ENCODE measurements around the gene SHISA2.

Gene SHISA2

DNA sequence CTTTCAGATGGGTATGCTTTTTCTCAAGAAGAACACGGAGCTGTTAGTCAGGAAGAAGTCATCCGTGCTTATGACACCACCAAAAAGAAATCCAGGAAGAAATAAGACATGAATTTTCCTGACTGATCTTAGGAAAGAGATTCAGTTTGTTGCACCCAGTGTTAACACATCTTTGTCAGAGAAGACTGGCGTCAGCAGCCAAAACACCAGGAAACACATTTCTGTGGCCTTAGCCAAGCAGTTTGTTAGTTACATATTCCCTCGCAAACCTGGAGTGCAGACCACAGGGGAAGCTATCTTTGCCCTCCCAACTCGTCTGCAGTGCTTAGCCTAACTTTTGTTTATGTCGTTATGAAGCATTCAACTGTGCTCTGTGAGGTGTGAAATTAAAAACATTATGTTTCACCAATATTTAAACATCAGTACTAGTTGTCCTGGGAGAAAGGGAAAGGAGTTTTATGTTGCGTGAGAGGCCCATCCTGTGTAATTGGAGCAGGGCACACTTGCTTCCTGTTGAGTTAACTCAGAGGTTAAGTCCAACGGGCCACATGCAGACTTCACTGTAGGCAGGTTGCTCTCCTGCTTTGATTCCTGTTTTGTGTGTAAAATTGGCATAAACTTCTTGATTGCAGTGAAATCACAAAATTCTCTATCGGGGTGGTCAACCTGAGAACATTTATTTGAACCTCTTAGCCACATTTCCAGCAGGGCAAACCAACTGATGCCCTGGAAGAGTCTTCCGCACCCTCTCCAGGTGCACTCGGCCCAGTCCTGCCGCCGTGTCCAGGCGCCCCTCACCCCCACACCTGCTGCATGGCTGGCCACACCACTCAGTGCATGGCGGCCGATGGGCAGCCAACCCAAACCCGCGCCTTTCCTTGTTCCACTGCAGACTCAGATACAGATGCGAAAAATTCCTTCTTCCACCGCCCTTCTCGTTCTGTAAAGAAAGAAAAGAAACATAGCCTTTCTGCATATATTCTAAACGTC is 31.6 kb downstream of the SHISA2 start:
- TF ChIP-seq, protein P1, sequence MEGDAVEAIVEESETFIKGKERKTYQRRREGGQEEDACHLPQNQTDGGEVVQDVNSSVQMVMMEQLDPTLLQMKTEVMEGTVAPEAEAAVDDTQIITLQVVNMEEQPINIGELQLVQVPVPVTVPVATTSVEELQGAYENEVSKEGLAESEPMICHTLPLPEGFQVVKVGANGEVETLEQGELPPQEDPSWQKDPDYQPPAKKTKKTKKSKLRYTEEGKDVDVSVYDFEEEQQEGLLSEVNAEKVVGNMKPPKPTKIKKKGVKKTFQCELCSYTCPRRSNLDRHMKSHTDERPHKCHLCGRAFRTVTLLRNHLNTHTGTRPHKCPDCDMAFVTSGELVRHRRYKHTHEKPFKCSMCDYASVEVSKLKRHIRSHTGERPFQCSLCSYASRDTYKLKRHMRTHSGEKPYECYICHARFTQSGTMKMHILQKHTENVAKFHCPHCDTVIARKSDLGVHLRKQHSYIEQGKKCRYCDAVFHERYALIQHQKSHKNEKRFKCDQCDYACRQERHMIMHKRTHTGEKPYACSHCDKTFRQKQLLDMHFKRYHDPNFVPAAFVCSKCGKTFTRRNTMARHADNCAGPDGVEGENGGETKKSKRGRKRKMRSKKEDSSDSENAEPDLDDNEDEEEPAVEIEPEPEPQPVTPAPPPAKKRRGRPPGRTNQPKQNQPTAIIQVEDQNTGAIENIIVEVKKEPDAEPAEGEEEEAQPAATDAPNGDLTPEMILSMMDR (IDR thresholded peaks at IDR 0.05; ENCODE audit: low read depth, low read length) = no peak
- Histone ChIP-seq H3K9me3 (ENCODE audit: severe bottlenecking) (no peaks in the 10 kb centered on the region), H3K27me3 (ENCODE audit: insufficient read depth, low read depth, severe bottlenecking) (no peaks in the 10 kb centered on the region), H3K36me3 (no peaks in the 10 kb centered on the region), H3K4me3 (ENCODE audit: low read depth, low read length) (no peak overlapping the region), H3K27ac (no peak overlapping the region)
- DNase-seq = no peak

DNA sequence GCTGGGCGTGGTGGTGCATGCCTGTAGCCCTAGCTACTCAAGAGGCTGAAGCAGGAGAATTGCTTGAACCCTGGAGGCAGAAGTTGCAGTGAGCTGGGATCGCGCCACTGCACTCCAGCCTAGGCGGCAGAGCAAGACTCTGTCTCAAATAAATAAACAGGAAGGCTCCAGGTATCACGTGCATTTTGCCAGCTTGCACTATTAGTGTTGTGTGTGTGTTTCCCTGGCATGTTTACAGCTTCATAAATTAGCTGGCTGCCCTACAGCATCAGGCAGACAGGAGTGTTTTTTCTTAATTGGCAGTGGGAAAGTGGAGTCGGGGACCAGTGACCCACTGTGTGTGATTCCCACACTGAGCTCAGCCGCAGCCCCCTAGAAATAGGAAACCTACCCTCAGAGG is 32.6 kb downstream of the SHISA2 start:
- TF ChIP-seq, protein P1 (IDR thresholded peaks at IDR 0.05; ENCODE audit: low read depth, low read length) = no peak
- no peak for DNase-seq
- H3K36me3 ChIP-seq = no peaks in the 10 kb centered on the region
- no peaks in the 10 kb centered on the region for H3K27me3 ChIP-seq (ENCODE audit: insufficient read depth, low read depth, severe bottlenecking)
- H3K27ac ChIP-seq = no peak overlapping the region
- no peak overlapping the region for H3K4me3 ChIP-seq (ENCODE audit: low read depth, low read length)
- H3K9me3 ChIP-seq (ENCODE audit: severe bottlenecking) = no peaks in the 10 kb centered on the region

DNA sequence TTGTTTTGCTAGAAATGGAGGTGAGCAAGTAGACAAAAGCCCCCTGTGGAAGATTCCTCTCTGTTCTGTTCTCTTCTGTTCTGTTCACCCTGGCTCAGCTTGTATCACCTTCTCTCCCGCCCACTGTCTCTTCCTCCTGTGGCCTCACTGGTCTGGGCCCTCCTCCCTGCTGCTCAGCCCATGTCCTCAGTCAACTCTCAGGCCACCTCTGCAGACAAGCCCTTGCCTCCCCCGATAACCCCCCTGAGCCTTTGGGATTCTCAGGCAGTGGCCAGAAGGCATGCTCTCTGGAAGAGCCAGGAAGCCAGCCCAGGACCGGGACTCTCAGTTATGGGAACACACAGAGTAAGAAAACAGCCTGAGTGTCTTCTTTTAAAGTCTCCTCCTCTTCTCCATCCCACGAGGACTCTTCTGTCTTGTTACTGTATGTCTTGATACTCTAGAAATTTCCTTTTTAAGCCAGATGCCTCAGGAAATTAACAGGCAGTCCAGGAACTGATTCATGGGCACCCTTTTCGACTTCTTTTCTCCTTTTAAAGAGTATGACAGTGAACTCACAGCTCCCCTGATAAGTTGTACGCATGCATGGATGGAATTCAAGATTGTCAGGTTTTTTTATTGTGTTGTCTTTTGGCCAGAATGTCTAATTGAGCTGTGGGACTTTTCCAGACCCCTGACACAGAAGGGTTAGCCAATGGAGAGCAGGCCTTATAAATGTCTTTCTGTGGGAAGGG is 33.7 kb downstream of the SHISA2 start:
- H3K9me3 ChIP-seq (ENCODE audit: severe bottlenecking) = no peaks in the 10 kb centered on the region
- H3K36me3 ChIP-seq = no peaks in the 10 kb centered on the region
- H3K4me3 ChIP-seq (ENCODE audit: low read depth, low read length) = no peak overlapping the region
- no peak overlapping the region for H3K27ac ChIP-seq
- H3K27me3 ChIP-seq (ENCODE audit: insufficient read depth, low read depth, severe bottlenecking) = no peaks in the 10 kb centered on the region
- peak; percentile 50 for DNase-seq
- TF ChIP-seq, protein P1 (IDR thresholded peaks at IDR 0.05; ENCODE audit: low read depth, low read length) = no peak

DNA sequence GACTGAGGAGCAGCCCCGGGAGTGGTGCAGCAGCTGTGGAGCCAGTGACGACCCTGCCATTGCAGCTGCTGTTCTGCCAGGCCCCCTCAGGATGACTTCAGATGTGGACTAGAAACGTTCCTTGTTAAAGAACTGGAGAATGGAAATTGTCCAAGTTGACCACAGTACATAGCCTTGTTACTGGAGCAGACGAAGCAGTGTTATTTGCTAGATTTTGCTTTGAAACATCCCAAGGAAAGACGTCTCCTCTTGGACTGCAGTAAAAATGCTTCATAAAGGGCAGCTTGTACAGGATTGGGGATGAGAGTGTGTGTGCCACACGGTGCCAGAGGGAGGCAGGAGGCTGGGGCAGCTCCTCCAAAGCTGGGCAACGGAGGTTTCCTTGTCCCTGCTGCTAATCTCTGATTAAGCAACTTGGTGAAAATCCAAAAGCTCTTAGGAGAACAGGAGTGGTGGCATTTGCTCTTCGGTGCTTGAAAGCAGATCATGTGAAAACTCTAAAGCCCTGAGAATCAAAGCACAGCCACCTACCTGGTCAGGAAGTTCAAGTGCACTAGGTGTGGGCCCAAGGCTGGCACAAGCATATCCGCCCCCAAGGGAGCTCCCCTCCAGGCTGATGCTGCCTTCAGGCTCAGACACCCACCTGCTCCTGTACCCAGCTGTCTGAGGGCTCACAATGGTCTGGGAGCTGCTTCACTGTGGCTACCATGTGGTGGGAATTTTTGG is 34.5 kb downstream of the SHISA2 start:
- Histone ChIP-seq H3K4me3 (ENCODE audit: low read depth, low read length) (no peak overlapping the region), H3K27me3 (ENCODE audit: insufficient read depth, low read depth, severe bottlenecking) (no peaks in the 10 kb centered on the region), H3K36me3 (no peaks in the 10 kb centered on the region), H3K27ac (no peak overlapping the region), H3K9me3 (ENCODE audit: severe bottlenecking) (no peaks in the 10 kb centered on the region)
- TF ChIP-seq, protein P1 (IDR thresholded peaks at IDR 0.05; ENCODE audit: low read depth, low read length) = no peak
- DNase-seq = no peak

DNA sequence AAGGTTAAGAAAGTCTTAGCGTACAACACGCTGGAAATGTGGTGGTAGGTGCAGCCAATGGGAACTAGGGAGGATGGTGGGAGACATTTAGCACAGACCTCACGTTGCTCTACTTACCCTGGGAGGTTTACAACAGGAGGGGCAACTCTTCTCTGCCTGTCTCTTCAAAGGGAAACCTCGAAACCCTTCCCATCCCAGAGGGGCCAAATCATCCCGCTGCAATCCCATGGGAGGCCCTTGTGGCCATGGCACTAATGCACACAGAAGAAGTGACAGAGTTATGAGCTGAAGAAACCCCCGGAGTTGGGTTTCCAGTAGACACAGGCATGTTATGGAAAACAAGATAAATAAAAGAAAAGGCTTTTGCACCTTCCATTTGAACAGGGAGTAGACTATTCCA is 35.6 kb downstream of the SHISA2 start:
- no peaks in the 10 kb centered on the region for H3K36me3 ChIP-seq
- H3K4me3 ChIP-seq (ENCODE audit: low read depth, low read length) = no peak overlapping the region
- no peak overlapping the region for H3K27ac ChIP-seq
- no peaks in the 10 kb centered on the region for H3K9me3 ChIP-seq (ENCODE audit: severe bottlenecking)
- no peak for DNase-seq
- no peaks in the 10 kb centered on the region for H3K27me3 ChIP-seq (ENCODE audit: insufficient read depth, low read depth, severe bottlenecking)
- TF ChIP-seq, protein P1 (IDR thresholded peaks at IDR 0.05; ENCODE audit: low read depth, low read length) = no peak

Measured in WERI-Rb-1 (cell line).